A549 (cell line): ENCODE measurements around the gene ANKRD65. TPM values are rescaled to one million over a fixed set of nuclear protein-coding genes. Genes with fewer than 3 reads are reported as not detected.
"Not testable (repeated sequence)": the region's sequence is repeated elsewhere in the genome, so short reads cannot be mapped to it uniquely, and the experiment has no call there.

Experiments
- ATAC-seq, 2 experiments: fragments of 200-7000 bp in 1 of 2; fragments of >200 bp in 1 of 2; cut with Nextera tagmentation in 1 of 2; cut with Tn5 transposase in 1 of 2; 3 replicates each; pipeline versions ENCODE4 v1.8.0 to v1.9.1; 2018 to 2020; ENCODE audit warnings: mild to moderate bottlenecking in 1 of 2, moderate library complexity in 1 of 2
- CTCF ChIA-PET: fragments of 300-600 bp; sonication (Branson Sonifier 250); formaldehyde crosslinking; extraction: SDS; loops from one replicate; lab custom pipeline; 2021; ENCODE audit warnings: antibody characterized with exemption, inconsistent platforms; lab: Yijun Ruan, JAX
- POLR2A ChIA-PET: fragments of 350-600 bp; formaldehyde crosslinking; extraction: SDS; loops from one replicate; lab custom pipeline; 2021; ENCODE audit warnings: antibody characterized with exemption, inconsistent platforms; lab: Yijun Ruan, JAX
- DNase-seq, 2 experiments: peaks; one replicate each; pipeline versions ENCODE4 v3.0.0 to v3.0.0-alpha.2; 2011 to 2016; ENCODE audit warnings: low read depth in 1 of 2, low spot score in 1 of 2
- FAIRE-seq: peaks from 2 replicates; lab custom pipeline; 2011; peaks lifted over from hg19 to GRCh38; lab: Jason Lieb, UNC
- H3K27ac ChIP-seq, 2 experiments: fragments of >200 bp; sonication (Bioruptor Twin); formaldehyde crosslinking; 3 replicates each; pipeline ENCODE4 v1.5.1; 2016 to 2017
- H3K4me1 ChIP-seq: fragments of >200 bp; sonication (Bioruptor Twin); formaldehyde crosslinking; 3 replicates; pipeline ENCODE4 v1.6.1; 2016
- H3K4me2 ChIP-seq: fragments of >200 bp; sonication (Bioruptor Twin); formaldehyde crosslinking; 3 replicates; pipeline ENCODE4 v1.6.1; 2016
- H3K4me3 ChIP-seq: fragments of >200 bp; sonication (Bioruptor Twin); formaldehyde crosslinking; 3 replicates; pipeline ENCODE4 v1.5.1; 2016
- H3K9me3 ChIP-seq: fragments of >200 bp; sonication (Bioruptor Twin); formaldehyde crosslinking; 3 replicates; pipeline ENCODE4 v1.6.1; 2016
- BHLHE40 ChIP-seq: IDR thresholded peaks from 2 replicates; pipeline ENCODE4 v1.6.1; 2012; ENCODE audit warnings: low read depth, low read length, inconsistent platforms
- CBX8 ChIP-seq: fragments of 200-600 bp; sonication (generic); IDR thresholded peaks from 2 replicates; pipeline ENCODE4 v1.6.1; 2016
- CHD2 ChIP-seq: fragments of 150-350 bp; IDR thresholded peaks from 2 replicates; pipeline ENCODE4 v1.6.1; 2014; ENCODE audit warnings: low read length; ENCODE audit not compliant: partially characterized antibody
- CHD4 ChIP-seq: fragments of 200-600 bp; sonication (generic); IDR thresholded peaks from 2 replicates; pipeline ENCODE4 v1.6.1; 2016; ENCODE audit warnings: antibody characterized with exemption, mild to moderate bottlenecking, borderline replicate concordance
- CTCF ChIP-seq: fragments of >200 bp; sonication (Bioruptor Twin); formaldehyde crosslinking; IDR thresholded peaks from 3 replicates; pipeline ENCODE4 v1.5.1; 2016
- E2F6 ChIP-seq: IDR thresholded peaks from 2 replicates; pipeline ENCODE4 v1.6.1; 2012; ENCODE audit warnings: low read depth, borderline replicate concordance
- EHMT2 ChIP-seq: fragments of 200-600 bp; sonication (generic); IDR thresholded peaks from 2 replicates; pipeline ENCODE4 v1.6.1; 2016; ENCODE audit warnings: antibody characterized with exemption, low read depth, mild to moderate bottlenecking, moderate library complexity
- FOXS1 ChIP-seq: fragments of 250-450 bp; sonication (Bioruptor Pico); IDR thresholded peaks from 2 replicates; pipeline ENCODE4 v1.5.0; 2020; ENCODE audit warnings: mild to moderate bottlenecking, moderate library complexity
- HDAC2 ChIP-seq: fragments of 200-600 bp; sonication (generic); IDR thresholded peaks from 2 replicates; pipeline ENCODE4 v1.6.1; 2016
- HOXB5 ChIP-seq: fragments of 250-450 bp; sonication (Bioruptor Pico); IDR thresholded peaks from 2 replicates; pipeline ENCODE4 v1.5.0; 2020; ENCODE audit warnings: mild to moderate bottlenecking, moderate library complexity
- KDM1A ChIP-seq: fragments of 200-600 bp; sonication (generic); IDR thresholded peaks from 2 replicates; pipeline ENCODE4 v1.6.1; 2016; ENCODE audit warnings: low read depth, mild to moderate bottlenecking
- MAZ ChIP-seq: fragments of 150-350 bp; IDR thresholded peaks from 2 replicates; pipeline ENCODE4 v1.6.1; 2014; ENCODE audit warnings: antibody characterized with exemption, low read depth, low read length, borderline replicate concordance
- NPAS2 ChIP-seq: fragments of 250-450 bp; sonication (Bioruptor Pico); IDR thresholded peaks from 2 replicates; pipeline ENCODE4 v1.8.0; 2022; ENCODE audit warnings: mild to moderate bottlenecking, moderate library complexity, borderline replicate concordance
- NR3C1 ChIP-seq: fragments of >200 bp; sonication (Bioruptor Twin); formaldehyde crosslinking; IDR thresholded peaks from 3 replicates; pipeline ENCODE4 v1.6.1; 2017
- PBX3 ChIP-seq: IDR thresholded peaks from 2 replicates; pipeline ENCODE4 v1.6.1; 2012
- RCOR1 ChIP-seq: fragments of 150-350 bp; IDR thresholded peaks from 2 replicates; pipeline ENCODE4 v1.6.1; 2014; ENCODE audit warnings: antibody characterized with exemption, low read length, low read depth
- SMC3 ChIP-seq: fragments of >200 bp; sonication (Bioruptor Twin); formaldehyde crosslinking; IDR thresholded peaks from 3 replicates; pipeline ENCODE4 v1.6.1; 2018; ENCODE audit warnings: inconsistent platforms
- WGBS: methylation state at CpG from one replicate; pipeline ENCODE4 v1.1.6; 2017; ENCODE audit errors: missing lambda C conversion rate; 5-methylcytosine and 5-hydroxymethylcytosine counted together
- polyA plus RNA-seq, 4 experiments: library from polyadenylated mRNA; depleted of rRNA in 3 of 4; stranded (reverse); fragments of >200 nt; fragmentation: RNase III in 1 of 4; extraction: RNeasy Plus Mini Kit Qiagen cat#74134 plus additional on column Dnase treatment in 1 of 4; gene quantifications; 2 replicates in 3 of 4; 3 replicates in 1 of 4; pipeline ENCODE4 v1.2.3, GENCODE V29; 2011 to 2017

The ANKRD65 gene
- polyA plus RNA-seq, 2 of the 4 experiments (the other 2 are of a cell fraction) = 0.05 TPM; not detected in 1

- TF ChIP-seq E2F6 = no peak
- no peak for TF ChIP-seq CBX8
- TF ChIP-seq CTCF = no peak
- no peak for TF ChIP-seq MAZ
- no peak for TF ChIP-seq HOXB5 (CRISPR knock-in tag)
Observed at GRCh38 chr1:1388078-1388472, 33.0 kb downstream of the ANKRD65 start (continued).

- TF ChIP-seq PBX3 (no peak), BHLHE40 (no peak), NPAS2 (CRISPR knock-in tag) (no peak), HDAC2 (no peak), NR3C1 (no peak), FOXS1 (no peak), CHD4 (no peak), EHMT2 (no peak), SMC3 (no peak), KDM1A (no peak)
- WGBS = 95% methylated on average over 39 of the region's 50 CpGs
- CTCF ChIA-PET = interaction anchor here (1.0 to 2.7 kb wide), 5 partner anchors 12 to 118 kb away, joined by 3 to 17 read pairs (median 3); partner anchors contain the start of gene CCNL2
Observed at GRCh38 chr1:1387098-1388077, 33.7 kb downstream of the ANKRD65 start.

GRCh38 chr1:1385931-1386330, 35.1 kb downstream of the ANKRD65 start:
- no peak for DNase-seq
- Histone ChIP-seq H3K4me2 (no peak overlapping the region), H3K9me3 (no peaks in the 10 kb centered on the region), H3K4me3 (no peak overlapping the region), H3K4me1 (no peaks in the 10 kb centered on the region), H3K27ac (no peak overlapping the region)
- ChIA-PET CTCF (interaction anchor here (1.0 kb wide), 2 partner anchors 16 to 119 kb away, joined by 3 read pairs; no protein-coding TSS in a partner anchor), POLR2A (interaction anchor here (0.9 kb wide), 1 partner anchor 13 kb away, joined by 4 read pairs; the partner anchor contains the start of gene CCNL2)
- TF ChIP-seq RCOR1 (no peak), CHD2 (no peak), NPAS2 (CRISPR knock-in tag) (no peak)
- no peak for FAIRE-seq
- no peak for ATAC-seq
- 87% methylated on average over 5 of the region's 8 CpGs for WGBS

More at GRCh38 chr1:1387098-1388077, 33.7 kb downstream of the ANKRD65 start:
- Histone ChIP-seq H3K9me3 (no peaks in the 10 kb centered on the region), H3K4me3 (no peak overlapping the region), H3K27ac (no peak overlapping the region), H3K4me1 (no peaks in the 10 kb centered on the region), H3K4me2 (no peak overlapping the region)
- FAIRE-seq = no peak
- POLR2A ChIA-PET = interaction anchor here (1.2 kb wide), 1 partner anchor 12 kb away, joined by 3 read pairs; the partner anchor contains the start of gene CCNL2
- DNase-seq = no peak
- ATAC-seq = no peak

- H3K4me3 ChIP-seq, DNase-seq, H3K27ac ChIP-seq, H3K4me1 ChIP-seq, ATAC-seq, H3K9me3 ChIP-seq, FAIRE-seq, H3K4me2 ChIP-seq: not testable (repeated sequence)
- 99% methylated on average over 14 of the region's 29 CpGs for WGBS
- POLR2A ChIA-PET = interaction anchor here (0.9 to 1.0 kb wide), 2 partner anchors 10 to 14 kb away, joined by 4 read pairs; partner anchors contain the start of genes AURKAIP1 and CCNL2
- CTCF ChIA-PET = interaction anchor here (3.1 kb wide), 1 partner anchor 13 kb away, joined by 9 read pairs; no protein-coding TSS in a partner anchor
Observed at GRCh38 chr1:1385339-1385738, 35.7 kb downstream of the ANKRD65 start.
